HepG2 (cell line): Measurements from ENCODE around the gene GDF9. TPM values are rescaled to one million over a fixed set of nuclear protein-coding genes. Genes with fewer than 3 reads are reported as not detected.

Experiments
- ARID3A ChIP-seq: IDR thresholded peaks from 2 replicates; pipeline ENCODE4 v1.6.1; 2012; ENCODE audit warnings: low read depth, low read length, improper control_type of control experiment
- EZH2 ChIP-seq: conservative IDR thresholded peaks from 2 replicates; pipeline ENCODE4 v1.6.1; 2012; ENCODE audit warnings: mild to moderate bottlenecking, low read depth, low read length, moderate library complexity
- HNRNPH1 ChIP-seq: fragments of 200-400 bp; formaldehyde crosslinking; optimal IDR thresholded peaks from 2 replicates; pipeline ENCODE3; 2017; ENCODE audit warnings: mild to moderate bottlenecking, low read depth, low read length
- NCOA5 ChIP-seq: sonication (generic); formaldehyde crosslinking; IDR thresholded peaks from 2 replicates; pipeline ENCODE4 v1.4.0; 2020; ENCODE audit warnings: missing genetic modification reagents
- NR0B2 ChIP-seq: sonication (generic); formaldehyde crosslinking; IDR thresholded peaks from 2 replicates; pipeline ENCODE4 v1.4.0; 2020; ENCODE audit warnings: mild to moderate bottlenecking, missing genetic modification reagents
- NR2F6 ChIP-seq, 2 experiments: IDR thresholded peaks; 2 replicates each; pipeline ENCODE4 v1.6.1; 2016; ENCODE audit warnings: antibody characterized with exemption in 1 of 2, mild to moderate bottlenecking in 1 of 2
- SAP130 ChIP-seq: IDR thresholded peaks from 2 replicates; pipeline ENCODE4 v1.6.1; 2016; ENCODE audit warnings: low read depth
- SMYD3 ChIP-seq: sonication (generic); formaldehyde crosslinking; IDR thresholded peaks from 2 replicates; pipeline ENCODE4 v1.8.1; 2023; ENCODE audit warnings: mild to moderate bottlenecking, missing genetic modification reagents
- SP5 ChIP-seq: IDR thresholded peaks from 2 replicates; pipeline ENCODE4 v1.6.1; 2016; ENCODE audit warnings: low read depth, borderline replicate concordance
- SRSF1 ChIP-seq: fragments of 200-400 bp; formaldehyde crosslinking; optimal IDR thresholded peaks from 2 replicates; pipeline ENCODE3; 2017; ENCODE audit warnings: mild to moderate bottlenecking, low read depth, low read length, moderate library complexity
- TBL1XR1 ChIP-seq: fragments of 150-350 bp; IDR thresholded peaks from 2 replicates; pipeline ENCODE4 v1.6.1; 2014; ENCODE audit warnings: borderline replicate concordance, low read length; ENCODE audit not compliant: partially characterized antibody
- ZBTB20 ChIP-seq: sonication (generic); formaldehyde crosslinking; IDR thresholded peaks from 2 replicates; pipeline ENCODE4 v1.8.1; 2023; ENCODE audit warnings: missing genetic modification reagents, low read depth, mild to moderate bottlenecking, borderline replicate concordance
- ZNF224 ChIP-seq: sonication (generic); formaldehyde crosslinking; IDR thresholded peaks from 2 replicates; pipeline ENCODE4 v1.5.0; 2020; ENCODE audit warnings: mild to moderate bottlenecking, missing genetic modification reagents
- ZNF225 ChIP-seq: sonication (generic); formaldehyde crosslinking; IDR thresholded peaks from 2 replicates; pipeline ENCODE4 v1.4.0; 2020; ENCODE audit warnings: mild to moderate bottlenecking, missing genetic modification reagents
- ZNF253 ChIP-seq: sonication (generic); formaldehyde crosslinking; IDR thresholded peaks from 2 replicates; pipeline ENCODE4 v1.8.0; 2022; ENCODE audit warnings: mild to moderate bottlenecking, missing genetic modification reagents, borderline replicate concordance
- ZNF468 ChIP-seq: sonication (generic); formaldehyde crosslinking; IDR thresholded peaks from 2 replicates; pipeline ENCODE4 v1.8.0; 2022; ENCODE audit warnings: mild to moderate bottlenecking, moderate library complexity, missing genetic modification reagents
- ZNF615 ChIP-seq: sonication (generic); formaldehyde crosslinking; IDR thresholded peaks from 2 replicates; pipeline ENCODE4 v1.5.0; 2020; ENCODE audit warnings: mild to moderate bottlenecking, missing genetic modification reagents, borderline replicate concordance
- ZNF674 ChIP-seq: sonication (generic); formaldehyde crosslinking; IDR thresholded peaks from 2 replicates; pipeline ENCODE4 v1.5.0; 2020; ENCODE audit warnings: low read depth, mild to moderate bottlenecking, missing genetic modification reagents
- ZNF772 ChIP-seq: sonication (generic); formaldehyde crosslinking; IDR thresholded peaks from 2 replicates; pipeline ENCODE4 v1.5.0; 2020; ENCODE audit warnings: mild to moderate bottlenecking, missing genetic modification reagents
- polyA plus RNA-seq, 8 experiments: library from polyadenylated mRNA; depleted of rRNA in 3 of 8; stranded (reverse) in 7 of 8; unstranded in 1 of 8; fragments of >200 nt; fragmentation: Illumina TruSeq in 4 of 8; extraction: Trizol in 4 of 8; gene quantifications; 2 replicates each; pipeline versions ENCODE4 v1.2.1 to v1.2.3, GENCODE V29; 2011 to 2016; ENCODE audit warnings: low read depth in 4 of 8, missing spikeins in 1 of 8, mixed read lengths in 1 of 8; ENCODE audit not compliant: insufficient read depth in 1 of 8
- total RNA-seq, 5 experiments: library from RNA; depleted of rRNA; stranded (reverse); fragments of >200 nt; fragmentation: Illumina TruSeq; extraction: Trizol; gene quantifications; 2 replicates each; pipeline ENCODE4 v1.2.3, GENCODE V29; 2016; ENCODE audit warnings: low read depth in 1 of 5
- TF ChIP-seq, protein P1 (sequence below): IDR thresholded peaks from 2 replicates; pipeline ENCODE4 v1.6.1; 2016; ENCODE audit warnings: mild to moderate bottlenecking
- TF ChIP-seq, protein P2 (sequence below): sonication (generic); formaldehyde crosslinking; IDR thresholded peaks from 2 replicates; pipeline ENCODE4 v1.4.0; 2020; ENCODE audit warnings: missing genetic modification reagents
- TF ChIP-seq, protein P3 (sequence below): sonication (generic); formaldehyde crosslinking; IDR thresholded peaks from 2 replicates; pipeline ENCODE4 v1.4.0; 2020; ENCODE audit warnings: missing genetic modification reagents, mild to moderate bottlenecking, borderline replicate concordance

GDF9 gene
- total and polyA plus RNA-seq, 2 of the 13 experiments (the other 11 are each of a cell fraction or from before 2014, with no cell fraction given) = 0.33 to 0.38 TPM

GRCh38 chr5:132849347-132849746, 16.9 kb downstream of the GDF9 start (continued):
- TF ChIP-seq ARID3A = 0 out of 2 replicates have a peak, but pooled peaks have one; percentile 38
- no peak for TF ChIP-seq HNRNPH1
- TF ChIP-seq ZNF615 (CRISPR knock-in tag) = no peak
- no peak for TF ChIP-seq ZBTB20
- TF ChIP-seq NR2F6 (IDR thresholded peaks at IDR 0.05) = peak; percentile 62; the same call in 1 of the 2 replicates
- TF ChIP-seq NR2F6 (CRISPR knock-in tag; IDR thresholded peaks at IDR 0.05) = peak; percentile 33; the same call in 1 of the 2 replicates
- TF ChIP-seq ZNF772 (CRISPR knock-in tag) = no peak
- TF ChIP-seq NR0B2 (CRISPR knock-in tag) = no peak
- TF ChIP-seq SP5 = no peak
- no peak for TF ChIP-seq TBL1XR1
- no peak for TF ChIP-seq ZNF225
- TF ChIP-seq, protein P1, sequence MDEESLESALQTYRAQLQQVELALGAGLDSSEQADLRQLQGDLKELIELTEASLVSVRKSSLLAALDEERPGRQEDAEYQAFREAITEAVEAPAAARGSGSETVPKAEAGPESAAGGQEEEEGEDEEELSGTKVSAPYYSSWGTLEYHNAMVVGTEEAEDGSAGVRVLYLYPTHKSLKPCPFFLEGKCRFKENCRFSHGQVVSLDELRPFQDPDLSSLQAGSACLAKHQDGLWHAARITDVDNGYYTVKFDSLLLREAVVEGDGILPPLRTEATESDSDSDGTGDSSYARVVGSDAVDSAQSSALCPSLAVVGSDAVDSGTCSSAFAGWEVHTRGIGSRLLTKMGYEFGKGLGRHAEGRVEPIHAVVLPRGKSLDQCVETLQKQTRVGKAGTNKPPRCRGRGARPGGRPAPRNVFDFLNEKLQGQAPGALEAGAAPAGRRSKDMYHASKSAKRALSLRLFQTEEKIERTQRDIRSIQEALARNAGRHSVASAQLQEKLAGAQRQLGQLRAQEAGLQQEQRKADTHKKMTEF (CRISPR knock-in tag) = no peak
- TF ChIP-seq ZNF468 (CRISPR knock-in tag) = no peak
- no peak for TF ChIP-seq ZNF674 (CRISPR knock-in tag)
- TF ChIP-seq ZNF253 (CRISPR knock-in tag) = no peak
- TF ChIP-seq SMYD3 (CRISPR knock-in tag) = no peak
- TF ChIP-seq, protein P2, sequence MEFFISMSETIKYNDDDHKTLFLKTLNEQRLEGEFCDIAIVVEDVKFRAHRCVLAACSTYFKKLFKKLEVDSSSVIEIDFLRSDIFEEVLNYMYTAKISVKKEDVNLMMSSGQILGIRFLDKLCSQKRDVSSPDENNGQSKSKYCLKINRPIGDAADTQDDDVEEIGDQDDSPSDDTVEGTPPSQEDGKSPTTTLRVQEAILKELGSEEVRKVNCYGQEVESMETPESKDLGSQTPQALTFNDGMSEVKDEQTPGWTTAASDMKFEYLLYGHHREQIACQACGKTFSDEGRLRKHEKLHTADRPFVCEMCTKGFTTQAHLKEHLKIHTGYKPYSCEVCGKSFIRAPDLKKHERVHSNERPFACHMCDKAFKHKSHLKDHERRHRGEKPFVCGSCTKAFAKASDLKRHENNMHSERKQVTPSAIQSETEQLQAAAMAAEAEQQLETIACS = no peak
- TF ChIP-seq, protein P3, sequence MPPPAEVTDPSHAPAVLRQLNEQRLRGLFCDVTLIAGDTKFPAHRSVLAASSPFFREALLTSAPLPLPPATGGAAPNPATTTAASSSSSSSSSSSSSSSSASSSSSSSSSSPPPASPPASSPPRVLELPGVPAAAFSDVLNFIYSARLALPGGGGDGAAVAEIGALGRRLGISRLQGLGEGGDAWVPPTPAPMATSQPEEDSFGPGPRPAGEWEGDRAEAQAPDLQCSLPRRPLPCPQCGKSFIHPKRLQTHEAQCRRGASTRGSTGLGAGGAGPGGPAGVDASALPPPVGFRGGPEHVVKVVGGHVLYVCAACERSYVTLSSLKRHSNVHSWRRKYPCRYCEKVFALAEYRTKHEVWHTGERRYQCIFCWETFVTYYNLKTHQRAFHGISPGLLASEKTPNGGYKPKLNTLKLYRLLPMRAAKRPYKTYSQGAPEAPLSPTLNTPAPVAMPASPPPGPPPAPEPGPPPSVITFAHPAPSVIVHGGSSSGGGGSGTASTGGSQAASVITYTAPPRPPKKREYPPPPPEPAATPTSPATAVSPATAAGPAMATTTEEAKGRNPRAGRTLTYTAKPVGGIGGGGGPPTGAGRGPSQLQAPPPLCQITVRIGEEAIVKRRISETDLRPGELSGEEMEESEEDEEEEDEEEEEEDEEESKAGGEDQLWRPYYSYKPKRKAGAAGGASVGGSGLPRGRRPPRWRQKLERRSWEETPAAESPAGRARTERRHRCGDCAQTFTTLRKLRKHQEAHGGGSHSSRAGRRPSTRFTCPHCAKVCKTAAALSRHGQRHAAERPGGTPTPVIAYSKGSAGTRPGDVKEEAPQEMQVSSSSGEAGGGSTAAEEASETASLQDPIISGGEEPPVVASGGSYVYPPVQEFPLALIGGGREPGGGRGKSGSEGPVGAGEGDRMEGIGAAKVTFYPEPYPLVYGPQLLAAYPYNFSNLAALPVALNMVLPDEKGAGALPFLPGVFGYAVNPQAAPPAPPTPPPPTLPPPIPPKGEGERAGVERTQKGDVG (CRISPR knock-in tag) = no peak
- no peak for TF ChIP-seq ZNF224
- TF ChIP-seq SAP130 (CRISPR knock-in tag) = peak; percentile 24
- TF ChIP-seq NCOA5 = no peak
- no peak for TF ChIP-seq EZH2
- no peak for TF ChIP-seq SRSF1
